Testis (tissue), 3 donors: ENCODE data around the gene TAF8. TPM values are rescaled to one million over a fixed set of nuclear protein-coding genes. Genes with fewer than 3 reads are reported as not detected.

Experiments
- DNase-seq: peaks from one replicate; pipeline ENCODE4 v3.0.0-alpha.2; 2019
- H3K27ac ChIP-seq, 2 donors: fragments of 200-600 bp; sonication (generic); one replicate each; pipeline ENCODE4 v1.5.1; 2019
- H3K27me3 ChIP-seq: fragments of 200-600 bp; sonication (generic); one replicate; pipeline ENCODE4 v1.5.1; 2019
- H3K36me3 ChIP-seq: fragments of 200-600 bp; sonication (generic); one replicate; pipeline ENCODE4 v1.5.1; 2017; ENCODE audit warnings: low read depth; ENCODE audit errors: missing control alignments
- H3K4me1 ChIP-seq: fragments of 200-600 bp; sonication (generic); one replicate; pipeline ENCODE4 v1.5.1; 2019
- H3K4me3 ChIP-seq, 2 donors: fragments of 200-600 bp; sonication (generic); one replicate each; pipeline ENCODE4 v1.5.1; 2017 to 2019
- H3K9me3 ChIP-seq: fragments of 200-600 bp; sonication (generic); one replicate; pipeline ENCODE4 v1.5.1; 2017
- CTCF ChIP-seq, 3 experiments: fragments of 450-650 bp in 2 of 3; fragments of 200-600 bp in 1 of 3; sonication (generic) in 1 of 3; IDR thresholded peaks; one replicate each; pipeline ENCODE4 v1.5.1; 2016 to 2019; ENCODE audit warnings: antibody characterized with exemption in 3 of 3, mild to moderate bottlenecking in 2 of 3, moderate library complexity in 1 of 3
- POLR2A ChIP-seq: fragments of 450-650 bp; IDR thresholded peaks from one replicate; pipeline ENCODE4 v1.6.1; 2017; ENCODE audit warnings: antibody characterized with exemption, mild to moderate bottlenecking, moderate library complexity
- WGBS, 2 donors: methylation state at CpG; one replicate each; pipeline ENCODE4 v1.1.5; 2018; 5-methylcytosine and 5-hydroxymethylcytosine counted together
- intact Hi-C: fragments of 100-400 bp; cut with DNase I; formaldehyde crosslinking; loops from one replicate; pipeline ENCODE4 v1.15.1; 2023; ENCODE audit warnings: low total_unique reads
- polyA plus RNA-seq: library from polyadenylated mRNA; stranded (reverse); fragments of 350-450 nt; fragmentation: Illumina TruSeq; extraction: RNeasy Lipid Tissue Mini Kit (QIAGEN cat#74804); gene quantifications from one replicate; pipeline ENCODE4 v1.2.3, GENCODE V29; 2014; ENCODE audit warnings: low read depth, low replicate concordance; ENCODE audit not compliant: insufficient read depth
- total RNA-seq, 2 donors: library from RNA; depleted of rRNA; stranded (reverse); fragments of >200 nt; gene quantifications; one replicate each; pipeline ENCODE4 v1.2.3, GENCODE V29; 2016

TAF8 gene
- total and polyA plus RNA-seq, 3 donors from 2014 or later = 20.8 to 51.3 (median 29.7) TPM

- H3K36me3 ChIP-seq = no peaks in the 10 kb centered on the region
- WGBS, 2 donors = 98 to 100% methylated on average over 3 of the region's 3 CpGs
- no peak for DNase-seq
- H3K27ac ChIP-seq = no peak overlapping the region
- H3K4me1 ChIP-seq = peaks cover 30% of the 10 kb centered on the region
- no peaks in the 10 kb centered on the region for H3K9me3 ChIP-seq
- H3K27me3 ChIP-seq = no peaks in the 10 kb centered on the region
- no peak for TF ChIP-seq CTCF (IDR thresholded peaks at IDR 0.05)
- TF ChIP-seq POLR2A = no peak
- H3K4me3 ChIP-seq = no peak overlapping the region
- intact Hi-C loops = no loop called here
Measured at GRCh38 chr6:42038163-42038562, 12.2 kb upstream of the TAF8 start.

GRCh38 chr6:42038811-42039408 is 11.4 kb upstream of the TAF8 start:
- Histone ChIP-seq H3K27ac (no peak overlapping the region), H3K4me1 (peaks cover 35% of the 10 kb centered on the region), H3K4me3 (no peak overlapping the region), H3K9me3 (no peaks in the 10 kb centered on the region), H3K36me3 (no peaks in the 10 kb centered on the region), H3K27me3 (no peaks in the 10 kb centered on the region)
- TF ChIP-seq POLR2A (no peak), CTCF (IDR thresholded peaks at IDR 0.05) (no peak)
- no peak for DNase-seq
- intact Hi-C loops = no loop called here
- 74 to 83% methylated on average over 2 of the region's 2 CpGs for WGBS, 2 donors

- no peaks in the 10 kb centered on the region for H3K27me3 ChIP-seq
- no peaks in the 10 kb centered on the region for H3K9me3 ChIP-seq
- WGBS, 2 donors = 49 to 67% methylated on average over 3 of the region's 3 CpGs
- no peak for DNase-seq
- H3K36me3 ChIP-seq = no peaks in the 10 kb centered on the region
- H3K4me3 ChIP-seq = no peak overlapping the region
- H3K4me1 ChIP-seq = peaks cover 47% of the 10 kb centered on the region
- intact Hi-C loops = loop anchor here (5.0 kb wide), 1 partner anchor 104 kb away; no protein-coding TSS in a partner anchor
- TF ChIP-seq CTCF (IDR thresholded peaks at IDR 0.05) = no peak
- no peak for TF ChIP-seq POLR2A
- peak overlapping the region; percentile 39 to 69 for H3K27ac ChIP-seq
Measured at GRCh38 chr6:42040856-42041480, 9.4 kb upstream of the TAF8 start.

GRCh38 chr6:42041481-42042053 is 8.8 kb upstream of the TAF8 start:
- DNase-seq = peak; percentile 68
- no peaks in the 10 kb centered on the region for H3K27me3 ChIP-seq
- WGBS, 2 donors = 35 to 58% methylated on average over 7 of the region's 7 CpGs
- intact Hi-C loops = loop anchor here (5.0 kb wide), 1 partner anchor 104 kb away; no protein-coding TSS in a partner anchor
- peaks cover 52% of the 10 kb centered on the region for H3K4me1 ChIP-seq
- H3K9me3 ChIP-seq = no peaks in the 10 kb centered on the region
- no peak overlapping the region for H3K4me3 ChIP-seq
- peak overlapping the region; percentile 39 to 69 for H3K27ac ChIP-seq
- TF ChIP-seq CTCF (IDR thresholded peaks at IDR 0.05) (no peak), POLR2A (no peak)
- no peaks in the 10 kb centered on the region for H3K36me3 ChIP-seq
